Right ventricle myocardium inferior (tissue), 1 donor: Measurements from ENCODE around the gene AGPS. TPM values are rescaled to one million over a fixed set of nuclear protein-coding genes. Genes with fewer than 3 reads are reported as not detected.

Experiments used
- ATAC-seq: fragments of 200-7000 bp; cut with Tn5 transposase; one replicate; pipeline ENCODE4 v1.9.1; 2020; ENCODE audit warnings: mild to moderate bottlenecking, moderate library complexity
- DNase-seq: peaks from one replicate; pipeline ENCODE4 v3.0.0; 2021; ENCODE audit errors: missing footprints
- intact Hi-C: fragments of 100-400 bp; cut with DNase I; formaldehyde crosslinking; loops from one replicate; pipeline ENCODE4 v1.11.0; 2022
- total RNA-seq: library from RNA; stranded (reverse); fragmentation: NEBNext Ultra II Directional; extraction: Animal tissue kit (Norgen Biotek cat#: 25700); gene quantifications from one replicate; pipeline ENCODE4 v1.2.1, GENCODE V29; 2021
- donor health status: DM: no; HTN: yes; CAD: no; lungs with severe emphysema.

The AGPS gene
- total RNA-seq, 1 donor from 2014 or later = 32.3 TPM

- intact Hi-C loops = loop anchor here (5.0 kb wide), 2 partner anchors 50 to 65 kb away; a partner anchor contains a TSS
- ATAC-seq = peak; percentile 97
Observed at GRCh38 chr2:177552422-177553175, 160.0 kb downstream of the AGPS start.

GRCh38 chr2:177553176-177553884 is 160.8 kb downstream of the AGPS start:
- DNase-seq (no peak), ATAC-seq (no peak)
- intact Hi-C loops = loop anchor here (5.0 kb wide), 2 partner anchors 49 to 64 kb away; a partner anchor contains a TSS

More at GRCh38 chr2:177552422-177553175, 160.0 kb downstream of the AGPS start:
- DNase-seq = peak; percentile 95

GRCh38 chr2:177554365-177554764 is 161.8 kb downstream of the AGPS start:
- intact Hi-C loops = loop anchor here (5.0 kb wide), 2 partner anchors 48 to 63 kb away; a partner anchor contains a TSS

GRCh38 chr2:177556153-177556552 is 163.6 kb downstream of the AGPS start:
- ATAC-seq = no peak
- intact Hi-C loops = no loop called here
- no peak for DNase-seq

More at GRCh38 chr2:177554365-177554764, 161.8 kb downstream of the AGPS start:
- ATAC-seq = no peak
- DNase-seq = no peak

- intact Hi-C loops = no loop called here
- ATAC-seq (no peak), DNase-seq (no peak)
Observed at GRCh38 chr2:177557794-177558193, 165.2 kb downstream of the AGPS start.

- intact Hi-C loops = no loop called here
- no peak for ATAC-seq
Observed at GRCh38 chr2:177559638-177560037, 167.1 kb downstream of the AGPS start.

GRCh38 chr2:177568390-177568789 is 175.8 kb downstream of the AGPS start:
- ATAC-seq = no peak
- no peak for DNase-seq
- intact Hi-C loops = no loop called here

More at GRCh38 chr2:177559638-177560037, 167.1 kb downstream of the AGPS start:
- no peak for DNase-seq

GRCh38 chr2:177568893-177569292 is 176.3 kb downstream of the AGPS start:
- ATAC-seq (no peak), DNase-seq (no peak)
- intact Hi-C loops = no loop called here

GRCh38 chr2:177572236-177572671 is 179.7 kb downstream of the AGPS start:
- intact Hi-C loops = no loop called here
- ATAC-seq (no peak), DNase-seq (no peak)

GRCh38 chr2:177573120-177573519 is 180.5 kb downstream of the AGPS start:
- DNase-seq = no peak
- no peak for ATAC-seq
- intact Hi-C loops = no loop called here

- ATAC-seq = no peak
- intact Hi-C loops = no loop called here
- DNase-seq = no peak
Observed at GRCh38 chr2:177574356-177574755, 181.8 kb downstream of the AGPS start.

GRCh38 chr2:177575358-177575757 is 182.8 kb downstream of the AGPS start:
- DNase-seq = no peak
- ATAC-seq = no peak
- intact Hi-C loops = no loop called here

- no peak for DNase-seq
- ATAC-seq = no peak
- intact Hi-C loops = no loop called here
Observed at GRCh38 chr2:177577075-177577474, 184.5 kb downstream of the AGPS start.

GRCh38 chr2:177578454-177578853 is 185.9 kb downstream of the AGPS start:
- intact Hi-C loops = no loop called here
- ATAC-seq = no peak
- DNase-seq = no peak

GRCh38 chr2:177579486-177580036 is 187.0 kb downstream of the AGPS start:
- intact Hi-C loops = no loop called here
- no peak for ATAC-seq

GRCh38 chr2:177582000-177582399 is 189.4 kb downstream of the AGPS start:
- no peak for DNase-seq
- ATAC-seq = no peak
- intact Hi-C loops = no loop called here

More at GRCh38 chr2:177579486-177580036, 187.0 kb downstream of the AGPS start:
- DNase-seq = no peak

GRCh38 chr2:177584030-177584692 is 191.6 kb downstream of the AGPS start:
- ATAC-seq (no peak), DNase-seq (no peak)
- intact Hi-C loops = no loop called here

- peak; percentile 81 for ATAC-seq
- DNase-seq = no peak
- intact Hi-C loops = no loop called here
Observed at GRCh38 chr2:177585234-177585863, 192.8 kb downstream of the AGPS start.

GRCh38 chr2:177586154-177586553 is 193.6 kb downstream of the AGPS start:
- ATAC-seq (no peak), DNase-seq (no peak)
- intact Hi-C loops = no loop called here
